NCI-H82 treated with DMSO at 0.1 percent for 48 hours (cell line): ENCODE results near the gene OCRL.
"Not testable (repeated sequence)": the region's sequence is repeated elsewhere in the genome, so short reads cannot be mapped to it uniquely, and the experiment has no call there.

Experiments used
- DNase-seq: peaks from one replicate; lab custom pipeline; 2025; ENCODE audit not compliant: unreplicated experiment; lab: John Stamatoyannopoulos, UW

Gene OCRL

GRCh38 chrX:129534816-129535578, 5.1 kb upstream of the OCRL start:
- DNase-seq, result no peak

DNA sequence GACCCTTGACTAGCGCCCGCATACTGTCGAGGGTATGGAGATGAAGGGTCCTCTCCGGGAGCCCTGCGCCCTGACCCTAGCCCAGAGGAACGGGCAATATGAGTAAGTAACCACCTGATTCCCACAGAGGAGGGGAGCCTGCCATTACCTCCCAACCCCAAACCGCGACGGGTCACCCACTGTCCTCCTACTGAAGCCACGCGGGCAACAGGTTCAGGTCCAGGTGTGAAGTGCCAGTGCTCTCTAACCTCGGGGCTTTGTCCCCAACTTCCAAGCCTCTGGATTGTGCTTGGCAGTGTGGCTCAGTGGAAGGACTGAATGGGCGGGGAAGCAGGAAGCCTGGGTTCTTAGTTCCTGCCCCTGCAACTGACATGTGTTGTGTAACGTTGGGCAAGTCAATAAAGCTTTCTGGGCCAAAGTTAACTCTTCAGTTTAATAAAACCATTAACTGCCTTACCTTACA, 694 bp downstream of the OCRL start:
- no peak for DNase-seq

DNA sequence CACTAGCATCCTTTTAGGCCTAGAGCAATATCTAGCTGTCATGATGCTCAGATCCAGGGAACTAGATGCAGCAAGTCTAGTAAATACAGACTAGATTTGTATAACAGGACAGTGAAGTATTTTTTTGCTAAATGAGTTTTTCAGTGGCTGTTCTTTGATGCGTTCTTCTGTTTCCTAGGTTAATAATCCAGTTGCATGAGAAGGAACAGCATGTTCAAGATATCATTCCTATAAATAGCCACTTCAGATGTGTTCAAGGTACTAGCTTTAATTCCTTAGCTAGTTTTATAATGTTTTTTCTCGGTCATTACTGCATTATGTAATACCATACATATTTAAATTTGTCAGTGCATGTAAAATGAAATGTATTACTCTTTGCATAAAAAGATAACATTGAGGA, 4.7 kb downstream of the OCRL start:
- no peak for DNase-seq

DNA sequence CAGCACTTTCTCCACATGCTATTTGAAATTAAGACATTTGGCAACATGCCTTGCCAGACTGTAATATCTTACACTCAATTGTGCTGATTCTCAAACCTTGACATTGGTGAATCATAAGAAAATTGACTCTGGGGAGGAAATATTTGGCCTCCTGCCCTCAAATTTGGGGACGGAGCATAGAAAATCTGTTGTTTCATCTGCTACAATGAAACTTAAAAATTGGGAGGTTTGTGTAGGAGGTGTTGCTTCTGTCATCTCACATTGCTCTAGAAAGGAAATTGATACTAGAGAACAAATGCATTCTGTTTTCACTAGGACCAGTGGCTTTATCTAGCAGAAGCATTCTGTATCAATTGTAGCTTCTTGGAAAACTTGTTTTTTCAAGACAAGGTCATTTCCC, 5.3 kb downstream of the OCRL start:
- no peak for DNase-seq

- DNase-seq, result no peak
Observed at GRCh38 chrX:129549124-129549523, 9.1 kb downstream of the OCRL start.

- no peak for DNase-seq
Observed at GRCh38 chrX:129553619-129554288, 13.7 kb downstream of the OCRL start.

- not testable (repeated sequence) for DNase-seq
Observed at GRCh38 chrX:129554816-129555215, 14.8 kb downstream of the OCRL start.

DNA sequence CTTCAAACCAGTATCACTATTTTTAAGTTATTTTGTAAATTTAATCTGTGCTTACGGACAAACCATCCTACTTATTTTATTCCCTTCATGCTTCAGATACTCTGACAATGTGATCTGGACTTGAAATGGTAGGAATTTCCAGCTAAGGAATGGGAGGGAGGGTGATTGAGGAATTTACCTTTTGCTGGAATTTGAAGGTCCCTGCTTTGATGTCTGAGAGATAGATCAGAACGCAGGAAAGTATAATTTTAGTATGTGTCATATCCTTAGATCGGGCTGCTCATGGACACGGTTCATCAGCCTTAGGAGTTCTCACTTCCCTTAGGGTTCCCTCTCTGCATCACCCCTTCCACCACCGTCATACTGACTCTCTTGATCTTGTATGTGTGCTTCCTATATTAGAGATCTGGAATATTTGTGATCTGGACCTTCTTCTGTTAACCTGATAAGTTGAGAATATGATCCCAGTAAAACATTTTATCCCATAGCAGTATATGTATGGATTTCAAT, 16.8 kb downstream of the OCRL start:
- DNase-seq, result no peak

- DNase-seq, result no peak
Observed at GRCh38 chrX:129557844-129558480, 17.9 kb downstream of the OCRL start.

DNA sequence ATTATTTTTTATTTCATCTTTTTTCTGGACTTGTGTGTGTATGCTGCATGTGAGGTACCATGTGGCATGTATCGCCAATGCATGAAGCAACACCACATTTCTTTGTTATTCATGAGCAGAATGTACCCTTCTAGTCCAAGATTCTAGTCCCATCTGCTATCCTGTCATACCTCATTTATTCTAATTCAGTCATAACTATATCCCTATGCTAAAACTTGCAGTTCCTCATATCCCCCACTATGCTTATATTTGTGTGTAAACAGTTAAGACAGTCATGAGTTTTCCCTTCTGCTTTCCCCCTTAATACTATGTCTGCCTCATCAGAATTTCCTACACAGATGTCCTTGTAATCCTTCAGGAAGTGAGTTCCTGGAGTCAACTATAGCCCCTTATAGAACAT, 19.7 kb downstream of the OCRL start:
- DNase-seq, result no peak

GRCh38 chrX:129561453-129561852, 21.4 kb downstream of the OCRL start:
- no peak for DNase-seq

DNA sequence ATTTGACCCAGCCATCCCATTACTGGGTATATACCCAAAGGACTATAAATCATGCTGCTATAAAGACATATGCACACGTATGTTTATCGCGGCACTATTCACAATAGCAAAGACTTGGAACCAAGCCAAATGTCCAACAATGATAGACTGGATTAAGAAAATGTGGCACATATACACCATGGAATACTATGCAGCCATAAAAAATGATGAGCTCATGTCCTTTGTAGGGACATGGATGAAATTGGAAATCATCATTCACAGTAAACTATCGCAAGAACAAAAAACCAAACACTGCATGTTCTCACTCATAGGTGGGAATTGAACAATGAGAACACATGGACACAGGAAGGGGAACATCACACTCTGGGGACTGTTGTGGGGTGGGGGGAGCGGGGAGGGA, 24.3 kb downstream of the OCRL start:
- DNase-seq, result not testable (repeated sequence)

DNA sequence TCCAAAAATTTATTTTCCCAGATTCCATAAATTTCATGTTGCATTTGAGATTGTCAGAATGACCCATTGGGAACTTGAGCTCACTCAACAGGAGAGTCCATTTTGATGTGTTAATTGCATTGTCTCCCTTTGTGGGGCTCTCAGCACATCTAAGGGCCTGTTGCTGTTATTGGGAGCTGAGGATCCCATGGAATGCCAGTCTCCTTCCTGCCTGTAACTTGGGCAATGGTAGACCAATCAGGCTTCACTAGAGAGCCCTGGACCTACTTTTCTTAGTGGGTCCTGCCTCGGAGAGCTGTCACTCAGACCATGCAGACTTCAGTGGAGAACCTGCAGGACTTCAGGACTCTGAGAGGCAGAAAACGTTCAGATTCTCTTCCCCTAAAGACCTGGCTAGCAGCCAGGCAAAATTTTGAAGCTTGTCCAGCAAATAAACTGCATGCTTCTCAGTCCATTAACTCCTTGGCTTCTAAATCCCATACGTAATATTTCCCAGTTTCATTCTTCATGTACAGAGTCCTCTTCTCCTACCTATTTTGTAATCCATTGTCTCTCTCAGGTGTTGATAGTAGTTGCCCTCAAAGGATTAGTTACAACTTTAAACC, 25.1 kb downstream of the OCRL start:
- DNase-seq, result no peak

DNA sequence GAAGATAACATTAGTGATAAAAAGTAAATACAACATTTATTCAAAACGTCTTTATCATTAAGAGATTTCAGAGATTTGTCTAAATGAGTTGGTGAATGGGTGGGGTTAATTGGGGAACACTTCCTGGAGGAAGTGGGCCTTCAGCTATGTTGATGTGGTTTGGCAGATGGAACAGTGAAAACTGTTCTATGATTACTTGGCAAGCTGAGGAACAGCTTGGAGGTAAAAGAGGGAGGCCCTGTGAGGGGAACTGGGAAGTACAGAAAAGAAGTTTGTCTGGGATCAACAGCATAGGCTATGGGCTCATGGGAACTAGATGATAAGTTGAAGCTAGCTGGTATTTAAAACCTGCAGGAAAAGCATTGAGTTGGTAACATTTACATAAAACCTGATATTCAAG, 26.0 kb downstream of the OCRL start:
- no peak for DNase-seq

DNA sequence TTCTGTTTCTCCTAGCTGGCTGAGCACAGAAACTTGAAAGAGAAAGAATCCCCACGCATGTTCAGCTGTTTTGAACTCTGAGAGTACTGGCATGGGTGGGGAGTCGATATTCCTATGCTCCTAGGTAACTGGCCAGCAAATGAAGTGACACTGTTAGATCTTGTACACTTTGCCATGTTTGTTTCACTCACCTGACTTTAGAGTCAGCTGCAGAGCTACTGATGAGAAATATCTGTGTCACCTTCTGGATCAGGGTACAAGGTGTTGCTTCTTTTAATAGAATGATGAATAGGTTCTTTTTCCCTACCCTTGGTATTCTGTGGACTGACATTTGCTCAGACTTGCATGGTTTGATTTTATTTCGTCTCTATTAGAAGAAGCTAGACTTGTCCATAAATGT, 28.3 kb downstream of the OCRL start:
- DNase-seq, result no peak

- DNase-seq, result no peak
Observed at GRCh38 chrX:129572422-129572821, 32.4 kb downstream of the OCRL start.

- DNase-seq, result not testable (repeated sequence)
Observed at GRCh38 chrX:129573652-129574051, 33.6 kb downstream of the OCRL start.

- no peak for DNase-seq
Observed at GRCh38 chrX:129574214-129574613, 34.2 kb downstream of the OCRL start.

DNA sequence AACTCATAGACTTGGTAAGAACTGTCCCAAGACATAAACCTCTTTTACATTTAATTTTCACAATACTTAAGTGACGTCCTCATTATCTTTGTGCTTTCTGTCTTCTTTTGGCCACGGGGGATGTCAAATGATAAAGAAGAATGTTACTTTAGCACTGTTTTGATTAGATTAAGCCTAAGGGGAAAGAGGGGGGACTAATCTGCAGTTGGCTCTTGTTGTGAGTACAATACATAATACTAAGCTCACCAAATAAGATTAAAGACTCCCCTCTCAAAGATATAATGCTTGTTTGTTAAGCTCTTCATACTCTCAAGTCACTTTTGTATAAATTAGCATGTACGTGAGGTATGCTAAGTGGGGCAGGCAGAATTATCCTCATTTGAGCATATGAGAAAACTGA, 36.5 kb downstream of the OCRL start:
- peak; percentile 75 for DNase-seq

- DNase-seq, result no peak
Observed at GRCh38 chrX:129577473-129577872, 37.4 kb downstream of the OCRL start.

- no peak for DNase-seq
Observed at GRCh38 chrX:129577877-129578276, 37.8 kb downstream of the OCRL start.
